Tibial nerve (tissue), 3 donors: ENCODE data around the gene SLC4A9.
A peak's percentile ranks its signal among the peaks of the same experiment; 100 is the strongest.

Experiments used
- POLR2A ChIP-seq, 2 donors: fragments of 450-650 bp; IDR thresholded peaks; one replicate each; pipeline ENCODE4 v1.6.1; 2017; ENCODE audit warnings: antibody characterized with exemption in 2 of 2, mild to moderate bottlenecking in 2 of 2, moderate library complexity in 2 of 2
- TF ChIP-seq, protein P1 (sequence below), 5 experiments: fragments of 200-600 bp in 3 of 5; fragments of 450-650 bp in 2 of 5; sonication (generic) in 3 of 5; IDR thresholded peaks; one replicate each; pipeline ENCODE4 v1.5.1; 2016 to 2019; ENCODE audit warnings: antibody characterized with exemption in 5 of 5, mild to moderate bottlenecking in 3 of 5, moderate library complexity in 2 of 5

DNA sequence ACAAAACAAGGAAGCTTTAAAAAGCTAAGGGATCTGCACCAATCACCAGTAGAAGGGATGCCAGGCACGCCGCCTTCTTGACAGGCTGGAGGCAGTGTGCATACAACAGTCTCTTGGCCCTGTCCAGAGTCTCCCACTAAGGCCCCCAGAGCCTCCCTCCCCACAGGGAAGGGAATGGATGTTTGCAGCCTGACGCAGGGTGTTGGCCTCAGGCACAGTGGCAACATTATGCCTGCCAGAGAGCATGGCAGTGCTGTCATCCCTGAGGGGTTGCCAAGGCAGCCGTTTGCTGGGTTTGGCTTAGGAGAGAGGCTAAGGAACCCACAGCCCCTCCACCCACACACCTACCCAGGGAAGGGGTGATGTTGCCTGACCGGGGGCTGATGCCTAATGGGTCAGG, 18.4 kb upstream of the SLC4A9 start:
- TF ChIP-seq, protein P1, sequence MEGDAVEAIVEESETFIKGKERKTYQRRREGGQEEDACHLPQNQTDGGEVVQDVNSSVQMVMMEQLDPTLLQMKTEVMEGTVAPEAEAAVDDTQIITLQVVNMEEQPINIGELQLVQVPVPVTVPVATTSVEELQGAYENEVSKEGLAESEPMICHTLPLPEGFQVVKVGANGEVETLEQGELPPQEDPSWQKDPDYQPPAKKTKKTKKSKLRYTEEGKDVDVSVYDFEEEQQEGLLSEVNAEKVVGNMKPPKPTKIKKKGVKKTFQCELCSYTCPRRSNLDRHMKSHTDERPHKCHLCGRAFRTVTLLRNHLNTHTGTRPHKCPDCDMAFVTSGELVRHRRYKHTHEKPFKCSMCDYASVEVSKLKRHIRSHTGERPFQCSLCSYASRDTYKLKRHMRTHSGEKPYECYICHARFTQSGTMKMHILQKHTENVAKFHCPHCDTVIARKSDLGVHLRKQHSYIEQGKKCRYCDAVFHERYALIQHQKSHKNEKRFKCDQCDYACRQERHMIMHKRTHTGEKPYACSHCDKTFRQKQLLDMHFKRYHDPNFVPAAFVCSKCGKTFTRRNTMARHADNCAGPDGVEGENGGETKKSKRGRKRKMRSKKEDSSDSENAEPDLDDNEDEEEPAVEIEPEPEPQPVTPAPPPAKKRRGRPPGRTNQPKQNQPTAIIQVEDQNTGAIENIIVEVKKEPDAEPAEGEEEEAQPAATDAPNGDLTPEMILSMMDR (IDR thresholded peaks at IDR 0.05), result peak in 1 of 5 experiments; percentile 7
- peak in 1 of 2 donors; percentile 34 for TF ChIP-seq POLR2A (IDR thresholded peaks at IDR 0.05)
